Pancreas (tissue), 10 donors: ENCODE results near the gene RUNDC1. TPM values are rescaled to one million over a fixed set of nuclear protein-coding genes. Genes with fewer than 3 reads are reported as not detected.
A peak's percentile ranks its signal among the peaks of the same experiment; 100 is the strongest.

Experiments
- ATAC-seq, 4 donors: fragments of 200-7000 bp; cut with Tn5 transposase; one replicate each; pipeline versions ENCODE4 v1.8.0 to v1.9.1; 2020; ENCODE audit warnings: mild to moderate bottlenecking in 4 of 4, moderate library complexity in 4 of 4
- DNase-seq, 6 donors: peaks; one replicate each; pipeline ENCODE4 v3.0.0-alpha.2; 2020
- FAIRE-seq: peaks from 2 replicates; lab custom pipeline; 2012; peaks lifted over from hg19 to GRCh38; lab: Jason Lieb, UNC
- H3K27ac ChIP-seq, 4 donors: fragments of 200-600 bp; sonication (generic); 1 replicate in 3 of 4; 2 replicates in 1 of 4; pipeline versions ENCODE4 v1.5.0 to v1.8.0; 2020
- H3K27me3 ChIP-seq, 4 donors: fragments of 200-600 bp; one replicate each; pipeline ENCODE4 v1.8.0; 2021
- H3K36me3 ChIP-seq, 3 donors: fragments of 200-600 bp; sonication (generic) in 1 of 3; one replicate each; pipeline versions ENCODE4 v1.5.0 to v1.8.0; 2020 to 2021
- H3K4me1 ChIP-seq, 3 donors: fragments of 200-600 bp; one replicate each; pipeline ENCODE4 v1.8.0; 2021
- H3K4me3 ChIP-seq, 4 donors: fragments of 200-600 bp; sonication (generic) in 2 of 4; one replicate each; pipeline versions ENCODE4 v1.5.0 to v1.8.0; 2020 to 2021
- H3K9me3 ChIP-seq, 4 donors: fragments of 200-600 bp; one replicate each; pipeline ENCODE4 v1.8.0; 2021
- CTCF ChIP-seq, 4 donors: fragments of 200-600 bp; sonication (generic) in 3 of 4; IDR thresholded peaks; one replicate each; pipeline versions ENCODE4 v1.5.0 to v1.8.0; 2021; ENCODE audit warnings: antibody characterized with exemption in 4 of 4
- WGBS, 2 donors: extraction: QIAGEN DNeasy Blood & Tissue Kit; methylation state at CpG; one replicate each; pipeline ENCODE4 v1.1.7; 2013; 5-methylcytosine and 5-hydroxymethylcytosine counted together
- intact Hi-C, 3 donors: fragments of 100-400 bp; cut with DNase I; formaldehyde crosslinking; loops; one replicate each; pipeline versions ENCODE4 v1.11.1 to v1.14.2; 2022
- polyA plus RNA-seq, 2 donors: library from polyadenylated mRNA; stranded (reverse); fragments of 200-250 nt; gene quantifications; one replicate each; pipeline ENCODE4 v1.2.3, GENCODE V29; 2013
- total RNA-seq, 6 donors: library from RNA; stranded (reverse); fragmentation: NEBNext Ultra II Directional in 4 of 6; extraction: Animal tissue kit (Norgen Biotek cat#: 25700) in 4 of 6; gene quantifications; one replicate each; pipeline versions ENCODE4 v1.2.1 to v1.2.4, GENCODE V29; 2021 to 2023
- donor health status: healthy with polysubstance abuse.
- donor health status: DM: no; HTN: no; CAD: no; lungs with moderate emphysema.
- donor health status: DM: no; HTN: no; CAD: no.
- donor health status: control.
- donor health status: control.
- donor health status: Bipolar disorder and iron deficiency.
- donor health status: DM: yes; HTN: yes; CAD: no.
- donor health status: DM: no; HTN: no; CAD: no.
- donor health status: DM: no; HTN: no; CAD: no.
- donor health status: DM: yes; HTN: yes; CAD: no.

RUNDC1 gene
- total and polyA plus RNA-seq, 8 donors, result 6.3 to 12.1 (median 8.7) TPM

- Histone ChIP-seq H3K4me3 (no peak overlapping the region), H3K36me3 (peaks cover 4 to 27% (median 13%) of the 10 kb centered on the region in 3 donors), H3K4me1 (no peaks in the 10 kb centered on the region), H3K27ac (no peak overlapping the region), H3K9me3 (no peaks in the 10 kb centered on the region), H3K27me3 (no peaks in the 10 kb centered on the region)
- ATAC-seq (no peak), DNase-seq (no peak), FAIRE-seq (no peak)
- TF ChIP-seq CTCF (IDR thresholded peaks at IDR 0.05), result no peak
- intact Hi-C loops, result no loop called here
- WGBS, 2 donors, result 90 to 91% methylated on average over 13 of the region's 13 CpGs
Measured at GRCh38 chr17:42950044-42950783, 30.2 kb upstream of the RUNDC1 start.

- Histone ChIP-seq H3K36me3 (peaks cover 7 to 49% (median 18%) of the 10 kb centered on the region in 3 donors), H3K27ac (no peak overlapping the region), H3K9me3 (no peaks in the 10 kb centered on the region), H3K4me3 (no peak overlapping the region), H3K27me3 (no peaks in the 10 kb centered on the region), H3K4me1 (no peaks in the 10 kb centered on the region)
- intact Hi-C loops, result no loop called here
- DNase-seq, result peak in 5 of 6 donors; percentile 55 to 68 (median 59)
- ATAC-seq, result peak; percentile 78 to 97 (median 86)
- no peak for FAIRE-seq
- TF ChIP-seq CTCF (IDR thresholded peaks at IDR 0.05), result no peak
- 83 to 85% methylated on average over 1 of the region's 1 CpG for WGBS, 2 donors
Measured at GRCh38 chr17:42953669-42954068, 26.7 kb upstream of the RUNDC1 start.

- peak within 1 kb of the TSS; percentile 29 to 86 (median 50) for H3K4me3 ChIP-seq
- no peak for TF ChIP-seq CTCF (IDR thresholded peaks at IDR 0.05)
- FAIRE-seq (no peak), DNase-seq (peak; percentile 85 to 96 (median 90)), ATAC-seq (peak; percentile 99)
- no peaks in the 10 kb centered on the region for H3K9me3 ChIP-seq
- peak within 1 kb of the TSS; percentile 46 to 73 (median 60) for H3K27ac ChIP-seq
- peaks cover 0 to 6% (median 5%) of the 10 kb centered on the region in 3 donors for H3K4me1 ChIP-seq
- H3K36me3 ChIP-seq, result peaks cover 0 to 24% (median 18%) of the 10 kb centered on the region in 3 donors
- no peaks in the 10 kb centered on the region for H3K27me3 ChIP-seq
- WGBS, 2 donors, result 0 to 1% methylated on average over 43 of the region's 43 CpGs
- intact Hi-C loops, result no loop called here
Measured at GRCh38 chr17:42964161-42964932, 16.0 kb upstream of the RUNDC1 start, which contains the start of gene AARSD1. TSS of gene AARSD1 (minus strand) at chr17:42964454. CDS start at chr17:42964440, 14 bp downstream.

GRCh38 chr17:42967925-42968324 lies 12.4 kb upstream of the RUNDC1 start:
- Histone ChIP-seq H3K27ac (no peak overlapping the region), H3K4me3 (no peak overlapping the region), H3K36me3 (no peaks in the 10 kb centered on the region), H3K9me3 (no peaks in the 10 kb centered on the region), H3K4me1 (peaks cover 0 to 6% (median 5%) of the 10 kb centered on the region in 3 donors), H3K27me3 (no peaks in the 10 kb centered on the region)
- WGBS, 2 donors, result 57 to 70% methylated on average over 1 of the region's 1 CpG
- FAIRE-seq (no peak), ATAC-seq (no peak), DNase-seq (no peak)
- intact Hi-C loops, result no loop called here
- TF ChIP-seq CTCF (IDR thresholded peaks at IDR 0.05), result no peak
